ENCODE results near the gene NCAM1. TPM values are rescaled to one million over a fixed set of nuclear protein-coding genes. Genes with fewer than 3 reads are reported as not detected.
A peak's percentile ranks its signal among the peaks of the same experiment; 100 is the strongest.
"Not testable (repeated sequence)": the region's sequence is repeated elsewhere in the genome, so short reads cannot be mapped to it uniquely, and the experiment has no call there.

Gene NCAM1
- total and polyA plus RNA-seq, 2 donors (not counting 1 experiment from before 2014, with no cell fraction given) = 0.17 to 2.6 TPM

DNA sequence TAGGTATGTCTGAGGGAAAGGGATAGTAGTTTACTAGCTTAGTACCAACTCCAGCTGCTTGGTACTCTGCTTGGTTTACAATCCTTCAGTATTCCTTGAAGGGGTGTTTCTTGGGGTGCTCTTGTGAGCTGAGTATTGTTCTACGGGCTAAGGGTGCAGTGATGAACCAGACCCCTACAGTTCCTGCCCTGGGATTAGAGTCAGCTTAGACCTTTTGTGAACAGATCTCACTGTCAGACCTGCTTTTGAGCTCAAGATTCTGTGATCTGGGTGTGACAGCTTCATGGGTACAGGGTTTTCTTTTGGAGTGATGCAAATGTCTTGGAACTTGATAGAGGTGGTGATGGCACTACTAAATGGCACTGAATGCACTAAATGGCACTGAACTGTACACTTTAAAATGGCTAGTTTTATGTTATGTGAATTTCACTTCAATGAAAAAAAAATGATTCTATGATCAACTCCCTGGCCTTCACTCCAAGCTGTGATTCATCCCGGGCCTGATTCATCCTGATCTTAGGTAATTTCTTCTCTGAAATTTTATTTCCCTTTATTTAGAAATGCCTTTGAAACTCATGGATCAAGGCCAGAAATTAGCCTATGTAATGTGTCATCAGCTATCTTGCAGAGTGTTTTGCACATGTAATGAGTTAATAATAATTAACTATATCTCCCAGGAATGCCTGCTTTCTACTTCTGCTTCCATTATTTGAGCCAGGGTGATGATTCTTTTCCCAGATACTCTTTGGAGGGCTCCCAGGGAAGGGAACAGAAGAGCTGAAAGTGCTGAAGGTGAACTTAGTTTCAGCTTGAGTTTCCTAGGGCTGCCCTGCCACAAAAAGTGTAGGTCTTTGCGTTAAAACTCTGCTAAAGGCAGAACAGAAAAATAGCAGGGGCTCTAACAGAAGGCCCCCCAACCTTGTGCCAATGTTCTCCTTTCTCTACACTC, 87.9 kb downstream of the NCAM1 start:
- Histone ChIP-seq H2AFZ (ENCODE audit: low read length) (no peak overlapping the region), H3K4me2 (ENCODE audit: extremely low read depth, insufficient read depth, low read length) (no peak overlapping the region)
- DNase-seq (ENCODE audit: low read depth in 2 of 2) = peak; percentile 54 to 71

DNA sequence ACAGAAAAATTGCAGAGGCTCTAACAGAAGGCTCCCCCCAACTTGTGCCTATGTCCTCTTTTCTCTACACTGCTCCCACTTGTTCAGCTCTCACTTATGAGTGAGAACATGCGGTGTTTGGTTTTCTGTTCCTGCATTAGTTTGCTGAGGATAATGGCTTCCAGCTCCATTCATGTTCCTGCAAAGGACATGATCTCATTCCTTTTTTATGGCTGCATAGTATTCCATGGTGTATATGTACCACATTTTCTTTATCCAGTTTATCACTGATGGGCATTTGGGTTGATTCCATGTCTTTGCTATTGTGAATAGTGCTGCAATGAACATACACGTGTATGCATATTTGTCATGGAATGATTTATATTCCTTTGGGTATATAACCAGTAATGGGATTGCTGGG, 91.8 kb downstream of the NCAM1 start:
- H3K4me1 ChIP-seq (ENCODE audit: control insufficient read depth, extremely low read depth, insufficient read depth, low read length); H3K36me3 ChIP-seq (ENCODE audit: control insufficient read depth, insufficient read depth, low read length); H2AFZ ChIP-seq (ENCODE audit: low read length); H3K4me2 ChIP-seq (ENCODE audit: extremely low read depth, insufficient read depth, low read length); H3K9me3 ChIP-seq (ENCODE audit: control insufficient read depth, insufficient read depth, low read depth, low read length); H3K9ac ChIP-seq (ENCODE audit: insufficient read depth, low read length); H3K27ac ChIP-seq (ENCODE audit: insufficient read depth, low read length); H3K27me3 ChIP-seq (ENCODE audit: control insufficient read depth, insufficient read depth, low read length); H4K20me1 ChIP-seq (ENCODE audit: control insufficient read depth, extremely low read depth, insufficient read depth, low read length); DNase-seq (ENCODE audit: low read depth in 2 of 2); H3K79me2 ChIP-seq (ENCODE audit: control insufficient read depth, insufficient read depth, low read length); H3K4me3 ChIP-seq (replicated peaks in 1 of 4; ENCODE audit: control extremely low read depth in 1 of 4, insufficient read depth in 1 of 4, low read depth in 3 of 4, low read length in 4 of 4): not testable (repeated sequence)

More for the DNA sequence above, 87.9 kb downstream of the NCAM1 start:
- Histone ChIP-seq H4K20me1 (ENCODE audit: control insufficient read depth, extremely low read depth, insufficient read depth, low read length) (no peaks in the 10 kb centered on the region), H3K36me3 (ENCODE audit: control insufficient read depth, insufficient read depth, low read length) (no peaks in the 10 kb centered on the region), H3K27ac (ENCODE audit: insufficient read depth, low read length) (no peak overlapping the region), H3K9ac (ENCODE audit: insufficient read depth, low read length) (no peak overlapping the region), H3K27me3 (ENCODE audit: control insufficient read depth, insufficient read depth, low read length) (no peaks in the 10 kb centered on the region), H3K4me1 (ENCODE audit: control insufficient read depth, extremely low read depth, insufficient read depth, low read length) (no peaks in the 10 kb centered on the region), H3K4me3 (replicated peaks in 1 of 4; ENCODE audit: control extremely low read depth in 1 of 4, insufficient read depth in 1 of 4, low read depth in 3 of 4, low read length in 4 of 4) (no peak overlapping the region), H3K79me2 (ENCODE audit: control insufficient read depth, insufficient read depth, low read length) (no peaks in the 10 kb centered on the region), H3K9me3 (ENCODE audit: control insufficient read depth, insufficient read depth, low read depth, low read length) (no peaks in the 10 kb centered on the region)
- no peak for TF ChIP-seq EZH2 (IDR thresholded peaks at IDR 0.05; ENCODE audit: low read length, missing control alignments)
- TF ChIP-seq, protein P1, sequence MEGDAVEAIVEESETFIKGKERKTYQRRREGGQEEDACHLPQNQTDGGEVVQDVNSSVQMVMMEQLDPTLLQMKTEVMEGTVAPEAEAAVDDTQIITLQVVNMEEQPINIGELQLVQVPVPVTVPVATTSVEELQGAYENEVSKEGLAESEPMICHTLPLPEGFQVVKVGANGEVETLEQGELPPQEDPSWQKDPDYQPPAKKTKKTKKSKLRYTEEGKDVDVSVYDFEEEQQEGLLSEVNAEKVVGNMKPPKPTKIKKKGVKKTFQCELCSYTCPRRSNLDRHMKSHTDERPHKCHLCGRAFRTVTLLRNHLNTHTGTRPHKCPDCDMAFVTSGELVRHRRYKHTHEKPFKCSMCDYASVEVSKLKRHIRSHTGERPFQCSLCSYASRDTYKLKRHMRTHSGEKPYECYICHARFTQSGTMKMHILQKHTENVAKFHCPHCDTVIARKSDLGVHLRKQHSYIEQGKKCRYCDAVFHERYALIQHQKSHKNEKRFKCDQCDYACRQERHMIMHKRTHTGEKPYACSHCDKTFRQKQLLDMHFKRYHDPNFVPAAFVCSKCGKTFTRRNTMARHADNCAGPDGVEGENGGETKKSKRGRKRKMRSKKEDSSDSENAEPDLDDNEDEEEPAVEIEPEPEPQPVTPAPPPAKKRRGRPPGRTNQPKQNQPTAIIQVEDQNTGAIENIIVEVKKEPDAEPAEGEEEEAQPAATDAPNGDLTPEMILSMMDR (conservative IDR thresholded peaks at IDR 0.05 in 1 of 2, IDR thresholded peaks at IDR 0.05 in 1 of 2; ENCODE audit: low read depth in 1 of 2, low read length in 2 of 2) = no peak

DNA sequence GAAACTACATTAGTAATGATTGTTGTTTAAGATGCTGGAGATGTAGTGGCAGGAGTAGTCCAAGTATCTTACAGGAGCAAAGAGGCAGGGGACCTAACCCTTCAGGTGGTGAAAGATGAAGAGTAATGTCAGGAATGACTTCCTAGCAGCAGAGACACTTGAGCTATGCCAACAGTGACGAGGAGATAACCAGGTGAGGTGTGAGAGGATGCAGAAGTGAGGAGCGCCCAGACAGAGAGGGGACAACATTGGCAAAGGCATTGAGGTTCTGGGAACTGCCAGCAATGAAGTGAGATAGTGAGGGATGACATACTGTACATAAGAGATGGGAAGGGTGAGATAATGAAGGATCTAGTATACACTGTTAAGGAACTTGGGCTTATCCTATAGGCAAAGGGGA, 95.8 kb downstream of the NCAM1 start:
- TF ChIP-seq, protein P1 (conservative IDR thresholded peaks at IDR 0.05 in 1 of 2, IDR thresholded peaks at IDR 0.05 in 1 of 2; ENCODE audit: low read depth in 1 of 2, low read length in 2 of 2) = no peak
- TF ChIP-seq EZH2 (IDR thresholded peaks at IDR 0.05; ENCODE audit: low read length, missing control alignments) = no peak
- Histone ChIP-seq H3K9me3 (ENCODE audit: control insufficient read depth, insufficient read depth, low read depth, low read length) (no peaks in the 10 kb centered on the region), H3K4me1 (ENCODE audit: control insufficient read depth, extremely low read depth, insufficient read depth, low read length) (no peaks in the 10 kb centered on the region), H4K20me1 (ENCODE audit: control insufficient read depth, extremely low read depth, insufficient read depth, low read length) (no peaks in the 10 kb centered on the region), H3K4me2 (ENCODE audit: extremely low read depth, insufficient read depth, low read length) (no peak overlapping the region), H3K9ac (ENCODE audit: insufficient read depth, low read length) (no peak overlapping the region), H3K4me3 (replicated peaks in 1 of 4; ENCODE audit: control extremely low read depth in 1 of 4, insufficient read depth in 1 of 4, low read depth in 3 of 4, low read length in 4 of 4) (no peak overlapping the region), H3K27me3 (ENCODE audit: control insufficient read depth, insufficient read depth, low read length) (no peaks in the 10 kb centered on the region), H2AFZ (ENCODE audit: low read length) (no peak overlapping the region), H3K36me3 (ENCODE audit: control insufficient read depth, insufficient read depth, low read length) (no peaks in the 10 kb centered on the region), H3K27ac (ENCODE audit: insufficient read depth, low read length) (no peak overlapping the region), H3K79me2 (ENCODE audit: control insufficient read depth, insufficient read depth, low read length) (no peaks in the 10 kb centered on the region)
- no peak for DNase-seq (ENCODE audit: low read depth in 2 of 2)

All from fibroblast of lung (primary cell).